GM19372 (cell line): Measurements from ENCODE around the gene LRIG1.

Source experiments
- ATAC-seq: cut with Tn5 transposase; IDR thresholded peaks from one replicate; pipeline ENCODE4 v1.9.1; 2021; ENCODE audit warnings: mild to moderate bottlenecking, low read depth, moderate library complexity; ENCODE audit not compliant: unreplicated experiment

Gene LRIG1

GRCh38 chr3:66473692-66474091 lies 27.1 kb downstream of the LRIG1 start:
- no peak for ATAC-seq

DNA sequence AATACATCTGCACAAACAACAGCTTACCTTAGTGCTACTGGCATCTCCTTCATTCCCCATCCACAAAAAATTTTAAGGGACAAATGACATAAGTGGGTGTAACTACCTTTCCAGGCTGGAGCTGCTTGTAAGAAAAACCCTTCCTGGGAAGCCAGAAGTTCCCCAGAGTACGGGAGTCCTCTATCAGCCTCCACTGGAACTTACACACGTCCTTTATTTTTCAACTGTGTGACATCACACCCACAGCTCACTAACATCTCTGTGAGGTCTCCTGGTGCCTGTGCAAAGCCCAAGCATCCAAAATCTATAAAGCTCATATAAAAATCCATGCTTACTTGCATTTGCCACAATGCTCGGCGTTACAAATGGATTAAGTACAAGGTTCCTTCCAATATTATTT lies 27.6 kb downstream of the LRIG1 start:
- ATAC-seq = no peak

DNA sequence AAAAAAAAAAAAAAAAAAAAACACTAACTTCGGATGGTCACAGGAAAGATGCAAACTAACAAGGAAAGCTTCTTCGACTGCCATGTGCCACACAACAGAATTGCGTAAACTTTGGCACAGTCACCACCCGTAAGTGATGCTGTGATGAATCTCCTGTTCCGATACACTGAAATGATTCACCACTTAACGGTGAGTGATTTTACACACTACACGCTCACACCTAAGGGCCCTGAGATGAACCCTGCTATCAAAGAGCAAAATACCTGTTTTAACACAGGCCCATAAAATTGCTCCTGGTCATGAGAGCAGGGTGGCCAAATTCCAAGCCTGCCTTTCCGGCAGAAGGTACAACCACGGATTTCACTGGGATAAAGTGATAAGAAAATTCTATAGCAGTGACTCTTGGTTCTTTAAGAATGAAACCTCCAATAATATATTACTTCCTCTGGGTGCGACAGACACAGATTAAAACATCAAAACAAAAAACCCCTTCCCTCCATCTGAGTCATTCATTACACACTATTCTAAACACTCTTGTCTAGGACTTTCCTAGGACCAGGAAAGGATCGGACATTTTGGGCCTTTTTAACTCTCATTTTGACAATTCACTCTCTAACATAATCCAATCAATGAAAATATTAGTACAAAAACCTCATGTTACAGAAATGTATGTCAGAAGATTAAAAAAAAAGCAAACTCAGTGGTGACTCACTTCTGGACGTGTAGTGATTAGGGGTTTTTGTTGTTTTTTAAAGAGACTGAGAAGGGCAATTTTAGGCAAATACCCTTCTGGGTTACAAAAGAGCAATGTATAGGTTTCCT lies 28.3 kb downstream of the LRIG1 start:
- ATAC-seq = peak; percentile 54

DNA sequence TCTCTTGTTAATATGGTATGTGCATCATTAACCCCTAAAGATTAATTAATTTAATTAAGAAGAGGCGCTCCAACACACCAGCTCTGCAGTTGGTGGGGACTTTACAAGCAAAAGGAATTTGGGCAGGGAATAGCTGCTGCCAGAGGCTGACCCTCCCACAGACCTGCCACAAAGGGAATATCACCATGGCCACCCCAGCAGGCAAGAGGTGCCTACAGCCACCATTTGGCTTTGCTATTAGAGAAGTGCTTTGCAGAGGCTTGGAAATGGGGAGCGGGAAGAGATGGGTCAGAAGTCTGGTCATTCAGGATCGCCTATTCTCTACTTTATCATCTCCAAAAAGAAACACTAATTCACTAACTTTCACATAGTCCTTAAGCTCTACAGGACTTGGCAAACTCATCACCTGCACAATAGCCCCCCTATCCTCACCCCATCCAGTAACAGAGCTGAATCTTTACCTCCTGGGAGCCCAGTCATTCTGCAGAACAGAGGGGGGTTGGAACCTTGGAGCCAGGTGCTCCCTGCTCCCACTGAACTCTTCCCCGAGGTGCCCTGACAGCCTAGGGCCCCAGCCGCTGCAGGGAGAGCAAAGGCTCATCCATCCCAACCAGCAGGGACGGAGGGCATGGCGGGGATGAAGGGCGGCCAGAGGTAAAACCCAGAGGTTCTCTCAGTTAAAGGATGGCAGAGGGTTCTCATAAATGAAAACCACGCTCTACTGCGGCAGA lies 29.7 kb downstream of the LRIG1 start:
- no peak for ATAC-seq

- ATAC-seq = no peak
These were observed 30.5 kb downstream of the LRIG1 start for GRCh38 chr3:66470285-66470684.

- peak; percentile 49 for ATAC-seq
These were observed 31.6 kb downstream of the LRIG1 start for GRCh38 chr3:66469220-66469640.

DNA sequence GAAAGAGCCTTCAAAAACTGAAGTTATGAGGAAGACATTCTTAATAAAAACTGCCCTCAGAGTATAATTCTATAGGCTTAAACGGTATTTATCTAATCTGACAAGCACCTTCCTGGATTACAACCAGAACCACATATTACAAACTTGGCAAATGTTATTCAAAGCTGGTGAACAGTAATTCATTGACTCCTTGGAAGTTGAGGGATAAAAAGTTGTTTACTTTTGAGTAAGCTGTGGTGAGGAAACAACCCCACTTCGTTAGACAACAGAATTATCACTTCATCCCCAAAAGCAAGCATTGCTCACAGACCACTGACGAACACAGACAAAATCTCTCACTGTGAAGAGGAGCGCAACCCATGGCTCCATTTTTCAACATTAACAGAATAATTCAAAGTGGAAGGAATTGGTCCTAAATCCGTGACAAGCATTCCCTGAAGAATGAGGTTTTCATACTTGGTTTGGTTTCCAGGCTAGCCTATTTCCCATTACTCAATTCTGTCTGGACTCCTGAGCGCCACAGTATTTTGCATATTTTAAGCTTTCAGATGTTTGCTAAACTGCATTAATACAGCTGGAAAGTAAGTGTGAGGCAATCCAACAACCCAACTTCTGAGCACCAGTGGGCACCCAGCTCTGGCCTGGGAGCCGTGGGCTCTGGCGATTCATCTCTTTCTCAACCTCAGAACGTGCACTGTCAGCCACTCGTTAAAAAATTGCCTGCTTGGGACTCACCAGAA lies 32.7 kb downstream of the LRIG1 start:
- no peak for ATAC-seq

DNA sequence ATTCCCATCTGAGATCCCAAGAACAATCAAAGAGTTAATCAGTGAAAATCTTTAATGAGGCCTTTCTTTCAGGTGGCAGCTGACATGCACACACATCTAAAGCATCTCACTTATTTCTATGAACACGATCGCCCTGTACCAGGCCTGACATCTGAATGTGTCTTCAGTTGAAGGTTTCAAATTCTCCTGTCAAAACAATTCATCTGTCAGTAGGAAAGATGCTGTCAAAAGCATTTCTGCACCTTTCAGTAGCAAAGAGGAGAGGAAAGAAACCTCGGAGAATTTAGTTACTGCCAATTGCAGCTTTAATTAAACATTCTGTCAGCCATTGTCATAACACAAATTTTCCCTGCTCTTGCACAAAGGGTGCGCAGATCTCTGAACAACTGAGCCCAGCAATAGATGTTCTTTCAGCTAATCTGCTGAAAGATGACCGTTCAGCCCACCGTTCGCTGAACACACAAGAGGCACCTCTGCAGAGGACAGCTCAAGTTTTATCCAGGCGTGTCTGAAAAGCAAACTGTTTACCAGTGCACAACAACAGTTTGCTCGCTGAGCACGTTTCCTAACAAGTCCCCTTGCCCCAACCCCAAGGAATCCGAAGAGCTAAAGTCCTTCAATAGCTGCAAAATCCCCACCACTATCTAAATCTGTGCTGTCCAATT lies 34.1 kb downstream of the LRIG1 start:
- ATAC-seq = no peak

GRCh38 chr3:66465587-66465986 lies 35.2 kb downstream of the LRIG1 start:
- ATAC-seq = no peak

GRCh38 chr3:66465034-66465433 lies 35.8 kb downstream of the LRIG1 start:
- ATAC-seq = no peak

- ATAC-seq = no peak
These were observed 36.3 kb downstream of the LRIG1 start for GRCh38 chr3:66464512-66464894.

GRCh38 chr3:66463730-66464511 lies 36.9 kb downstream of the LRIG1 start:
- ATAC-seq = no peak

DNA sequence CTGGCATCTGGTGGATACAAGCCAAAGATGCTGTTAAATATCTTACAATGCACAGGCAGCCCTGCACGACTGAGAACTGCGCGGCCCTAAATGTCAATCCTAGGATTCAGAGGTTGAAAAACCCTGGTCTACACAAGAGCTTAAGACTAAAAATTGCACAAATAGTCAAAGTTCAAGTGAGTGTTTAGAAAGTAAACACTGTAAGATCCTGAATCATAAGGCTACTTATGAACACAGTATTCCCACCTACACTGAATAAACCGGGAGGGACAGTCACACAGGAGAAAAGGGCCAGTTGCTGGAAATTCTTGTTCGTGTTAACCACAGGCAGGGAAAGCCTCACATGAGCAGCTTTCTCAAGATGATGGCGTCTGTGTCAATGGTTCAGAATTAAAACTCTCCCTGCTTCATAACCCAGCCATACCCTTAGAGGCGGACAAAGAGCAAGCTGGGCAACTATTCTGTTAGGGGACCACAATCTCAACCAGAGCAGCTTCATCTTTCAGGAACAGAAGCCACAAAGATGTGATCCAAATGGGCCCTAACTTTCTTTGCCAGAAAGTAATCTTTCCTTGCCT lies 37.7 kb downstream of the LRIG1 start:
- ATAC-seq = no peak

- ATAC-seq = no peak
These were observed 43.6 kb downstream of the LRIG1 start for GRCh38 chr3:66457252-66457651.

- no peak for ATAC-seq
These were observed 44.1 kb downstream of the LRIG1 start for GRCh38 chr3:66456711-66457173.

DNA sequence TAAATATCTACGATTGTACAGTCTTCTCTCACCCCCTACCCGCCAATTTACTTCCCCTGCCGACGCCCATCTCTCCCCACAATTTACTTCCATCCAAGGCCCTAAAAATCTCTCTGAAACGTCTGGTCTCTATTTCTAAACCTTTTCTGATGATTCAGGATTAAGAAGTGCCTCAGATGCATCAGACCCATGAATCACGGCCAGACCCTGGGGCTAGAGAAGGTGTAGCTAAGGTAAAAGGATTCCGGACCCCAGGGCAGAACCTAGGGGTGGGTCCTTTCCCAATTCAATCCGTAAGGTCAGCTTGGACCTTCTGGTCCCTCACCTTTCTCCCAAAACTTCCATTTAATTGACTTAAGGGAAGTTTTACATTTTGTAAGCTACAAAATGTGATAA lies 46.4 kb downstream of the LRIG1 start:
- ATAC-seq = no peak

GRCh38 chr3:66453651-66454463 lies 47.0 kb downstream of the LRIG1 start:
- no peak for ATAC-seq

DNA sequence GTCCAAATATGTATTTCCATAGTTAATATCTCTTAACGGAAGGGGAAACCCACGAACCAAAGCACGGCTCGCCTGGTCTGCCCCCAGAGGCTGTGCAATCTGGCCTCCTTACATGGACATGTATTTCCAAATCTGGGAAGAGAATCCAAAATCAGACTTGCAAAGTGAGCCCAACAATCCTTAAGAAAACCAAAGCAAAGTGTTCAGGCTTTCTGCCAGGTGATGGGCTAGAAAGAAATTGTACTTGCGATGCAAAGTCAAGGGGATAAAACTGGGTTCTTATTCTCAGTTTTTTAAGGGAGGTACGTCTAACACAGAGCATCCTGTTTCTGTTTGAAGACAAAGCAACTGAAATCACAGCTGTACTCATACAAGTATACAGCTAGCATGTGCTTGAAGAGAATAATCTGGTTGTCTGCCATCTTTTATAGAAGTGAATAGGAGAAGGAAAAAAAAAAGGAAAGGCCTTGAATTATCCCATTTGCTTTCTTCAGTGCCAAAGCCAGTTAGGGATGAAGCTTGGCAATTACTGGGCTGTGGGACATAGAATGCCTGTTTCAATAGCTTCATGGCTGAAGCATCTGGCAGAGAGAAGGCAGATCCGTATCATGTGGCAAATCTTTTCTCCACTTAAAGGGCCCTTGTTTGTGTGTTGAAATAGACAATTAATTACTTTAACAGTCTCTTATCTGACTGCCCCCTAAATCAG lies 48.4 kb downstream of the LRIG1 start:
- no peak for ATAC-seq
